Measurements from ENCODE around the gene LILRA6.
"Not testable (repeated sequence)": the region's sequence is repeated elsewhere in the genome, so short reads cannot be mapped to it uniquely, and the experiment has no call there.

Gene LILRA6

DNA sequence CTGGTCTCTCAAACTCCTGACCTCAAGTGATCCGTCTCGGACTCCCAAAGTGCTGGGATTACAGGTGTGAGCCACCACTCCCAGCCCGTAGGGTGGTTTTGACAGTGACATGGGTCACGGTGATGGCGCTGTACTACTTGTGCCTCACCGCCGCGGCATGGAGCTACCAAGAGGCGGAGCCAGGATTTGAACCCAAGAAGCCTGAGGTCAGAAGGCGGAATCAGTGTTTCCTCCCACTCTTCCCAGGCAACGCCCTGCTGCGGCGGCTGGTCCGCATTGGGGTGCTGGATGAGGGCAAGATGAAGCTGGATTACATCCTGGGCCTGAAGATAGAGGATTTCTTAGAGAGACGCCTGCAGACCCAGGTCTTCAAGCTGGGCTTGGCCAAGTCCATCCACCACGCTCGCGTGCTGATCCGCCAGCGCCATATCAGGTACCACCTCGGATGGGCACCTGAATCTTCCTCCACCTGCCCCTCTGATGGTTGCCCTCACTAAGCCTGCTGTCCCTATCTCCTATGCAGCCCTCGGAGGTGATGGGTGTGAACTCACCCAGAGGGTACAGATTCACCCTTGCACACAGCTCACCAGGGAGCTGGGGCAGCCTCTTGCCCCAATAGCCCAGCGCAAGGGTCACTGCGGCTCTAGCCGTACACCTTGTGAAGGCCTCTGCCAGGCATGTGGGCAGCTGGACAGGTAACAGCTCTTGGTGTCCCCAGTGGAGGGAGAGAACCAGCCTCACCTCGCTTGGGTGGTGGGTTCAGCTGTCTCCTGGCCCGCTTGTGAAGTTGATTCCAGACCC, 36.4 kb downstream of the LILRA6 start:
- DNase-seq, result no peak

DNA sequence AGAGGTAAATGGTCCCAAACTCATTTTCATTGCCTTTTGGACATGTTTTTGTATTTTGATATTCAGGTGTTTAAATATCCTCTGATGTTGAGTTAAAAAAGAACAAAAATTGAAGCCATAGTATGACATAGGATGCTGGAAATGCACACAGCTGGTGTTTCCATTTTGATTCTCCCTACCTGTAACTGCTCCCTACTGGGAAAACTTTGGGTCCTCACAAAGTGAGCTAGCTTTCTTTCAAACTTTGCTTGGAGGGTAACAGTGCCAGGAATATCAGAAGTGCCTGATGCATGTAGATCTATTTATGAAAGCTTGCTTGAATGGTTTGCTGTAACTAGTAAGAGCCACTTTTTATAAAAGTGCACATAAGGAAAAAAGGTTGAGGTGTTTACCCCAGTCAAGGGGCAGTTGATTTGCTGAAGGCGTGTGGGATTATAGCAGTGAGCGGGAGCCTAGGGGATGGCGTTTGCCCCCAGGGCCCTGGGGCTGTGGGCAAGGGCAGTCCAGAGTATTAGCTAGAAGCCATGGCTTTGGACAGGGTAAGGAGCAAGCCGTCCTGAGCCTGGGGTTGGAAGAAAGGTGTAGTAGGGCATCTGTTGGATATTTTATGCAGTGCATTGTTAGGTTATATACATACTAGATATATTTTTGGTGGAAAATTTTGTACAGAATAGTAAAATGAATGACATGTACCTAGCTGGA, 37.7 kb downstream of the LILRA6 start:
- DNase-seq, result no peak

DNA sequence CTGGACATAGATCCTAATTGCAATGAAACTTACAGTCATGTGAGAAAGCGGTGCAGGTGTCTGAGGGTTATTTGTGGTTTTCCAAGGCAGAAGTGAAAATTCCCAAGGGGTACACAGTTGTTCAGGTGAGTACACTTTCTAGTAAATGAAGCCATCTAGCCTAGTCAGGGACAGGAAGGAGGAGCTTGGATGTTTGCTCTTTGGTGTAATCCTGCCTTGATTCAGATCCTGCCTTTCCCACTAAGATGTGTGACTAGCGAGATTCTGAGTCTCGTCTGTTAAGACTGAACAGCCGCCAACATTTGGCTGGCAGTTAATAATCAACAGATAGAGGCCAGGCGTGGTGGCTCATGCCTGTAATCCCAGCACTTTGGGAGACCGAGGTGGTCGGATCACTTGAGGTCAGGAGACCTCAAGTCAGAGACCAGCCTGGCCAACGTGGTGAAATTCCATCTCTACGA, 39.4 kb downstream of the LILRA6 start:
- no peak for DNase-seq

DNA sequence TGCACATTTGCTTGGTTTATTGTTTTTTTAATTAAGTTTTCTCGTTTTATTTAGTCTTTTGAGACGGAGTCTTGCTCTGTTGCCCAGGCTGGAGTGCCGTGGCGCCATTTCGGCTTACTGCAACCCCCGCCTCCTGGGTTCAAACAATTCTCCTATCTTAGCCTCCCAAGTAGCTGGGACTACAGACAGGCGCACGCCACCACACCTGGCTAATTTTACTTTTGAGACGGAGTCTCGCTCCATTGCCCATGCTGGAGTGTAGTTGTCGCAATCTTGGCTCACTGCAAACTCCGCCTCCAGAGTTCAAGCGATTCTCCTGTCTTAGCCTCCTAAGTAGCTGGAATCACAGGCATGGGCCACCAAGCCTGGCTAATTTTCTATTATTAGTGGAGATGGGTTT, 40.6 kb downstream of the LILRA6 start:
- no peak for DNase-seq

DNA sequence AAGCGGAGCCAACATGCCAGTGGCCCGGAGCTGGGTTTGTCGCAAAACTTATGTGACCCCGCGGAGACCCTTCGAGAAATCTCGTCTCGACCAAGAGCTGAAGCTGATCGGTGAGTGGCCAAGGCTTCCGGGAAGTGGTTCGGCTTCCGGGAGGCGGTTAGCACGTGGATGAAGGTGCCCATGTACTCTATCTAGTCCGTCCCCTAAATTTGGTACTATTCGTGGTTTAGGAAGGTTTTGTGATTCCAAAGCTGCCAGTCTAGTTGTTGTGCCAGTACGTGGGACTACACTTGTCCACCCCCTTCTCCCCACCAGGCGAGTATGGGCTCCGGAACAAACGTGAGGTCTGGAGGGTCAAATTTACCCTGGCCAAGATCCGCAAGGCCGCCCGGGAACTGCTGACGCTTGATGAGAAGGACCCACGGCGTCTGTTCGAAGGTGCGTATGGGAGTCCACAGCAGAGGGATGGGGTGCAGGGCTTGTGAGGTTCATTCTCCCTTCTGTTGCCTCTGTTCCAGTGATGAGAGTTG, 41.4 kb downstream of the LILRA6 start:
- DNase-seq, result no peak

DNA sequence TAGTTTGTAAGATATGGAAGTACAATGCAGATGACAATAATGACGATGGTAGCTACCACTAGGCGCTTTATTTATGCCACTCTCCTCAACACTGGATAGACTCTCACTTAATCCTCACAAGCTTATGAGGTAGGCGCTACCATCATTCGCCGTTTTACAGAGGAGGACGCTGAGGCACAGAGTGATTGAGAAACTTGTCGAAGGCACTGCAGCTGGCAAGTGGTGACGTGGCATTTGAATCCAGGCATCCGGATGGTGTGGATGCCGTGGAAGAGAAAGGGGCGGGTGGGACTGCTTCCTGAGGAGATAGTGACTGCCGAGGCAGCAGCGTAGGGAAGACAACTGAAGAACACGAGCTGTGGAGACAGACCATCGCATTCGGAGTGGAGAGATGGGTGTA, 43.2 kb downstream of the LILRA6 start:
- DNase-seq, result no peak

DNA sequence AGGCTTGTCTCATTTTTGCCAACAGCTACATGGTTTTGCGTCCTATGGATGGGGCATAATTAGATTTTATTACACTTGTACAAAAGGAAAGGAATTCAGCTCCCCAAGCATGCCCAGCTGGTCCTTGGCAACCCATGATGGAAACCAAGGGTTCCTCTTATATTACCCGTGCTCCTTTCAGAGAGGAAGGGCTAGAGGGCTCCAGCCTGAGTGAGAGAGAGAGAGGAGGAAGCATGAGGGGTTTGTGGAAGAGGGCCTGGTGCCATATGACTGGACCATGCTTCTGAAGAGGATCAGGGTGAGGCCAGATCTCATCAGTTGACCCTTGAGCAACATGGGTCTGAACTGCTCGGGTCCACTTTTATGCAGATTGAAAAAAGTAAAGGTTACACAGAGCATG, 45.5 kb downstream of the LILRA6 start:
- DNase-seq, result no peak

DNA sequence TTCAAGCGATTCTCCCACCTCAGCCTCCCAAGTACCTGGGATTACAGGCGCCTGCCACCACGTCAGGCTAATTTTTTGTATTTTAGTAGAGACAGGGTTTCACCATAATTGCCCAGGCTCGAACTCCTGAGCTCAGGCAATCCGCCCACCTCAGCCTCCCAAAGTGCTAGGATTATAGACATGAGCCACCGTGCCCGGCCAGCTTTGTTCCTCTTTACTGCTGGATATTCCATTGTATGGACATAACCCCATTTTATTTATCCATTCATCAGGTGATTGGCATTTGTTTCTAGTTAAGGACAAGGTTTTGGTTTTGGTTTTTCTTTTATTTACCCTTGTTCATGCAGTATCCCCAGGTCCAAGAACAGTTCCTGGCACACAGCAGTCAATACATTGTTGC, 46.1 kb downstream of the LILRA6 start:
- DNase-seq, result no peak

DNA sequence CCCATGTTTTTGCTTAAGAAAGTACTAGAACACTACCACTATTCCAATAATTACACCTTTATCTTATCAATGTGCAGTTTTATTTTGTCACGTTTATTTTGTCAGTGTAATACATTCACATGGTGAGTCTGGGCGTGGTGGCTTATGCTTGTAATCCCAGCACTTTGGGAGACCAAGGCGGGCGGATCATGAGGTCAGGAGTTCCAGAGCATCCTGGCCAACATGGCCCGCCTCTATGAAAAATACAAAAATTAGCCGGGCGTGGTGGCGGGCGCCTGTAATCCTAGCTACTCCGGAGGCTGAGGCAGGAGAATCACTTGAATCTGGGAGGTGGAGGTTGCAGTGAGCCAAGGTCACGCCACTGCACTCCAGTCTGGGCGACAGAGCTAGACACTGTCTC, 48.1 kb downstream of the LILRA6 start:
- DNase-seq, result not testable (repeated sequence)

DNA sequence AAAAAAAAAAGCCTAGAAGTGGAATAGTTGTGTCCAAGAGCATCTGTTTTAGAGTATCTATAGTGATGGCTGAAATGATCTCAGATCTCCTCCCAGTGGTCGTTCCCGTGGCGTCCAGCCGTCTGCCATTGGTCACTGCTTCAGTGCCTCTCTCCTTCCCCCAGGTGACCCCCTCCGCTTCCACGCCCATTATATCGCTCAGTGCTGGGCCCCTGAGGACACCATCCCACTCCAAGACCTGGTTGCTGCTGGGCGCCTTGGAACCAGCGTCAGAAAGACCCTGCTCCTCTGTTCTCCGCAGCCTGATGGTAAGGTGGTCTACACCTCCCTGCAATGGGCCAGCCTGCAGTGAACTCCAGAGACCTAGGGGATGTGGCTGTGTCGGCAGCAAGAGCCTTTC, 49.6 kb downstream of the LILRA6 start:
- DNase-seq, result no peak

DNA sequence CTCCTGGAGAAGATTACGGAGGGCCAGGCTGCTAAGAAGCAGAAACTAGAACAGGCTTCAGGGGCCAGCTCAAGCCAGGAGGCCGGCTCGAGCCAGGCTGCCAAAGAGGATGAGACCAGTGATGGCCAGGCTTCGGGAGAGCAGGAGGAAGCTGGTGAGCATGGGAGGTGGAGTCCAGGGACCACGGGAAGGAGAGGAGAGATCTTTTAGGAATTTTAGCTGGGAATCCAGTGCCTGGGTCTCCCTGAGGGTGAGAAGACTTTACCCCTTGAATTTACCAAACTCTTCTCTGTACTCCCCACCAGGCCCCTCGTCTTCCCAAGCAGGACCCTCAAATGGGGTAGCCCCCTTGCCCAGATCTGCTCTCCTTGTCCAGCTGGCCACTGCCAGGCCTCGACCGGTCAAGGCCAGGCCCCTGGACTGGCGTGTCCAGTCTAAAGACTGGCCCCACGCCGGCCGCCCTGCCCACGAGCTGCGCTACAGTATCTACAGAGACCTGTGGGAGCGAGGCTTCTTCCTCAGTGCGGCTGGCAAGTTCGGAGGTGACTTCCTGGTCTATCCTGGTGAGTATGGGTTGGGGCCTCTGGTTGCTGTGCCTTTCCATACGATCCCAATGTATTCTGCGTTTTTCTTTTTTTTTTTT, 50.7 kb downstream of the LILRA6 start:
- DNase-seq, result no peak

DNA sequence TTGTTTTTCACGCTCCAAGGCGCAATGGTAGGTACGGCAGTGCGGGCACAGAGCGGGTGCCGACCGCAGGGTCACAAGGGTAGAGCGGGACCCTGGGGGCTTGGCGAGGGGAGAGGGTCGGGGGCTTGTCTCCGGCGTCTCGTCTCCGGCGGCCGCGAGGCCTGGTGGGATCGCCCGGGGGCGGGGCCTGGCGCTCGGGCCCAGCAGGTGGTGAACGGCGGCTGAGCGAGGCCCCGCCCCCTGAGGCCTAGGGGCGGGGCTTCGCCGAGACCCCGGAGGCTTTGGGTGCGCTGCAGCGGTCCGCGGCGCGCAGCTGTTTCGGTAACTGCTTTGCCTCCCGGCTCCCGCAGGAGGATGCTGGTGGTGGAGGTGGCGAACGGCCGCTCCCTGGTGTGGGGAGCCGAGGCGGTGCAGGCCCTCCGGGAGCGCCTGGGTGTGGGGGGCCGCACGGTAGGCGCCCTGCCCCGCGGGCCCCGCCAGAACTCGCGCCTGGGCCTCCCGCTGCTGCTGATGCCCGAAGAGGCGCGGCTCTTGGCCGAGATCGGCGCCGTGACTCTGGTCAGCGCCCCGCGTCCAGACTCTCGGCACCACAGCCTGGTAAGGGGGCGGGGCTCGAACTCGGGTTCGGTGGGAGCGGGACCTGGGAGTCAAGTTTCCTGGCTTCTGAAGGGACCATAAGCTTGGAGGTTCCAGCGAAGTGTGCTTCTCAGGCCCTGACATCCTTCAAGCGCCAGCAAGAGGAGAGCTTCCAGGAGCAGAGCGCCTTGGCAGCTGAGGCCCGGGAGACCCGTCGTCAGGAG, 51.4 kb downstream of the LILRA6 start, which contains the start of gene TSEN34:
TSS of gene TSEN34 (plus strand) at position 298 of the 800 bp plus-strand sequence. CDS start at position 355, 57 bp downstream.
- peak; percentile 89 for DNase-seq

DNA sequence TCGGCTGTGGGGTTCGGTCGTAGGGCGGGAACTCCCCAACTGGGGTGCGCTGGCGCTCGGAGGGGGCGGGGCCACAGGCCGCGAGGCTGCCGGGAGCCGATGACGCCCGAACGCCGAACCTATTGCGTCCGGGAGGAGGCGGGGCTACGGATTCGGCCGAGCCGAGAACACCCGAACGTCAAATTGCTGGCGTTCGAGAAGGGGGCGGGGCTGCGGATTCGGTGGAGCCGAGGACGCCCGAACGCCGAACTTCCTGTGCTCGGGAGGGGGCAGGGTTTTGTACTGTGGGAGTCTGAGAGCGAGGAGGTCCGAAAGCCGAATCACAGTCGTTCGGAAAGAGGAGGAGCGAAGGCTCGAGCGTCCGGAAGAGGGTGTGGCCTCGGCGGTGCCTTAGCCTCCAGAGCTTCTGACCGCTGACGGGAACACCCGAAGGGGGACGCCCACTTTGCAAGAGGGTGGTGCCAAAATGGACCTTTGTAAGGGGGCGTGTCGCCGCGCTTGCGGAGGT, 52.0 kb downstream of the LILRA6 start:
- peak; percentile 100 for DNase-seq

DNA sequence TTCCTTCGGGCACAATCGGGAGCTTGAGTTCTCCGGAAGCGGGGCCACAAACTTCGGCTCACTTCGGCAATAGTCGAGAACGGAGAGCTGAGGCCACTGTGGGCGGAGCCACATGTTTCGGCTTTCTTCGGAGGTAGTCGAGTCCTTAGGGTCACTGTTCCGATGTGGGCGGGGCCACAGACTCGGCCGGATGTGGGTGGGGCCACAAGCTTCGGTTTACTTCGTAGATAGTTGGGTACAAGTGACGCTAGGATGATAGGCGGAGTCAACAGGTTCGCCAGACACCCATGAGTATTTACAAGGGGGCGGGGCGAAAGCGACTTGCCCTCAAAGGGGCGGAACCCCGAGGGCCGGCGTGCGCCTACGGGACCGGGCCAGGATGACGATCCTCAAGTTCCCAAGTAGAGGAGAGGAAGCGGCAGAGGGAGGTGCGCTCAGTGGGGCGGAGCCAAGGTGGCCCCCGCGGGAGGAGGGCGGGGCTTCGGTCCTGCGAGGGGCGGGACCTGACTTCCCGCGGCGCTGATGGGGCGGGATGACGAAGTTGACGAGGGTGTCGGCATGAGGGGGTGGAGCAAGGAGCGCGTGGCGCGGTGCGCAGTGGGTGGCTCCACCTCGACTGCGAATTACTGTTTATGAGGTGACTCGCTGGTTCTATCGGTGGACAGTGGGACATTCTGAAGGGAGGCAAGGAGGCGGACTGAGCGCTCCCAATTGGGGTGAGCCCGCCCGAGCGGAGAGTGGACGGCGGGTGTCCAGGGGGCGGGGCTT, 52.7 kb downstream of the LILRA6 start:
- peak; percentile 100 for DNase-seq

DNA sequence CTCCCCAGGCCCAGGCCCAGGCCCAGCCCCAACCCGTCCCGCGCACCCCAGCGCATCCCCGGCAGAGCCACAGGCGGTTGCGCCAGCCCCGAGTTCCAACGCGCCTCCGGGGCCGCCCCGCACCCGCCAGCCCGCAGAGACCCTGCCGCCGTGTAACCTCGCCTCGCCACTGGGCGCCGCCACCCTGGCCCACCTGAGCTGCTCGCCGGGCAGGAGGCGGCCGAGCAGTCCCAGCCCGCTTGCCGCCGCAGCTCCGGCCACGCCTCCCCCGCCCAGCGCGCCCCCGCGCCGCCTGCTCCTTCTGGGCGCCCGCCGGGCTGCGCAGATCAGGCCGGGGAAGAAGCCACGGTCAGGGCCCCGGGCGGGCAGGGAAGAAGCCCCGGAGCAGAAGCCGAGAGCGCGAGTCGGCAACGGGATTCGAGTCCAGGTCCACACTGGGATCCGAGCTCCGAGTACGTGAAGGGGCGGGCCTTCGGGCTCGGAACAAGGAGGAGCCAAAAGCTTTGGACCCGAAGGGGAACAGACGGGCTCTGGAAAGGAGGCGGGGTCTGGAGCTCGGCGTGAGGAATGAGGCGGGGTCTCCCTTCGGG, 53.4 kb downstream of the LILRA6 start, which contains the start of gene MBOAT7:
TSS of gene MBOAT7 (minus strand) at position 436 of the 590 bp plus-strand sequence. CDS start 1,072 bp downstream, outside the sequence.
- no peak for DNase-seq

DNA sequence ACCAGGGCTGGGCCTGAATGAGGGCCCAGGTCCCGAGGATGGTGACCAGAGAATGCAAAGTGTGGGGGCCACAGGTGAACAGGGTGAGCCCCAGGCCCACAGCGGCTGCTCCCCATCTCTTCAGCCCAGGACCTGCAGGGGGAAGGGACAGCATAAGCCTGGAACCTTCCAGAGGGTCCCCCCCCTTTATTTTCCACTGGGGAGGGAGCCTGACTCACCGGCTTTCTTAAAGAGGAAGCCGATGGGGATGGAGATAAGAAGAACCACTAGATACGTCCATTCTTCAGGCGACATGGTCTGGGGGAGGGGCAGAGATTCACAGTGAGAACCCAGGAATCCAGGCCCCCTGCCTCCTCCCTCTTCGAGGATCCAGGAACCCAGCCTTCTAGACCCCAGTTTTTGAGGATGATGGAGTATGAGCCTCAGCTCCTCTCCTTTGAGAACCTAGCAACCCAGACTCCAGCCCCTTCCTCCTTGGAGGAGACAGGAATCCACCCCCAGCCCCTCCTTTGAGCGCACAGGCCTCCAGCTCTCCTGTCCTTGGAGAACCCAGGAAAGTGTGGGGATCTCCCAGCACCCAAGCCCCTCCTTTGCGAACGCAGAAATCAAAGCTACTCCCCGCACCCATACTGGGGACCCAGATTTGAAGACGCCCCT, 54.2 kb downstream of the LILRA6 start:
- DNase-seq, result no peak

DNA sequence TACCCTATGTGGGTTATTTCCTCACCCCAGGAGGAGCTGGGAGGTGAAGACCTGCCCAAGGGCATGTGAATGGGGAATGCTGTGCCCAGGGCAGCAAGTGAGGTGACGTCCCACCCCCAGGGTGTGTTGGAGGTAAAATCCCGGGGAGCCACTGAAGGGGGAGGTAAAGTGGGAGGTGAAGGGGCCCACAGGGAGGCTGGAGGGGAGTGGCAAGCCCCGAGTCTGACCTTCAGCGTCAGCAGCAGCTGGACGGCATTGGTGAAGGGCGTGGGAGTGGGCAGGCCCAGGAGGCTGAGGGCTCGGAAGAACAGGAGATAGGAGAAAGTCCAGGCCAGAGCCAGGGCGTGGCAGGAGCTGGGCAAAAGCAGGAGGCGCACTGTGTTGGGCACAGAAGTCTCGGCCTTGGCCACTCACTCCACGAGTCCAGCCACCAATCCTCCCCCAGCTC, 55.6 kb downstream of the LILRA6 start:
- no peak for DNase-seq
